ENCODE measurements around the gene CALY. TPM values are rescaled to one million over a fixed set of nuclear protein-coding genes. Genes with fewer than 3 reads are reported as not detected.

The CALY gene
- total RNA-seq, 1 donor from 2014 or later = 19.8 TPM

GRCh38 chr10:133379801-133380666 lies 43.3 kb upstream of the CALY start:
- Mint-ChIP-seq H3K36me3 (ENCODE audit: unreplicated experiment) (no peaks in the 10 kb centered on the region), H3K27me3 (ENCODE audit: unreplicated experiment) (peaks cover 14% of the 10 kb centered on the region), H3K9me3 (ENCODE audit: unreplicated experiment) (peaks cover 11% of the 10 kb centered on the region), H3K27ac (ENCODE audit: unreplicated experiment) (peak overlapping the region; percentile 43), H3K4me3 (ENCODE audit: unreplicated experiment) (peak overlapping the region; percentile 70), H3K4me1 (ENCODE audit: low read depth, unreplicated experiment) (peaks cover 16% of the 10 kb centered on the region)
- no peak for DNase-seq
- TF ChIP-seq CTCF (IDR thresholded peaks at IDR 0.05; ENCODE audit: partially characterized antibody, unreplicated experiment) = no peak

- peak; percentile 79 for DNase-seq
- Mint-ChIP-seq H3K9me3 (ENCODE audit: unreplicated experiment) (peaks cover 11% of the 10 kb centered on the region), H3K27me3 (ENCODE audit: unreplicated experiment) (peaks cover 16% of the 10 kb centered on the region), H3K4me1 (ENCODE audit: low read depth, unreplicated experiment) (peaks cover 12% of the 10 kb centered on the region), H3K4me3 (ENCODE audit: unreplicated experiment) (peak within 1 kb of the TSS; percentile 71), H3K36me3 (ENCODE audit: unreplicated experiment) (peaks cover 4% of the 10 kb centered on the region), H3K27ac (ENCODE audit: unreplicated experiment) (no peak within 1 kb of the TSS)
- no peak for TF ChIP-seq CTCF (IDR thresholded peaks at IDR 0.05; ENCODE audit: partially characterized antibody, unreplicated experiment)
Observed at GRCh38 chr10:133379152-133379800, 42.6 kb upstream of the CALY start, which contains the start of gene PAOX. Gene PAOX, plus strand, starts transcription at chr10:133379262. Its CDS starts 55 bp downstream, at chr10:133379317.

- TF ChIP-seq CTCF (IDR thresholded peaks at IDR 0.05; ENCODE audit: partially characterized antibody, unreplicated experiment) = no peak
- no peak overlapping the region for H3K27ac Mint-ChIP-seq (ENCODE audit: unreplicated experiment)
- DNase-seq = peak; percentile 66
- H3K4me3 Mint-ChIP-seq (ENCODE audit: unreplicated experiment) = peak overlapping the region; percentile 71
- peaks cover 10% of the 10 kb centered on the region for H3K4me1 Mint-ChIP-seq (ENCODE audit: low read depth, unreplicated experiment)
- H3K27me3 Mint-ChIP-seq (ENCODE audit: unreplicated experiment) = peaks cover 18% of the 10 kb centered on the region
- peaks cover 8% of the 10 kb centered on the region for H3K36me3 Mint-ChIP-seq (ENCODE audit: unreplicated experiment)
- peaks cover 11% of the 10 kb centered on the region for H3K9me3 Mint-ChIP-seq (ENCODE audit: unreplicated experiment)
Observed at GRCh38 chr10:133378251-133379096, 41.8 kb upstream of the CALY start.

- no peak for DNase-seq
- TF ChIP-seq CTCF (IDR thresholded peaks at IDR 0.05; ENCODE audit: partially characterized antibody, unreplicated experiment) = no peak
- peaks cover 18% of the 10 kb centered on the region for H3K27me3 Mint-ChIP-seq (ENCODE audit: unreplicated experiment)
- peaks cover 8% of the 10 kb centered on the region for H3K36me3 Mint-ChIP-seq (ENCODE audit: unreplicated experiment)
- peaks cover 11% of the 10 kb centered on the region for H3K9me3 Mint-ChIP-seq (ENCODE audit: unreplicated experiment)
- no peak overlapping the region for H3K27ac Mint-ChIP-seq (ENCODE audit: unreplicated experiment)
- peak overlapping the region; percentile 71 for H3K4me3 Mint-ChIP-seq (ENCODE audit: unreplicated experiment)
- peaks cover 10% of the 10 kb centered on the region for H3K4me1 Mint-ChIP-seq (ENCODE audit: low read depth, unreplicated experiment)
Observed at GRCh38 chr10:133377818-133378250, 41.1 kb upstream of the CALY start.
